GM21737 (cell line): ENCODE data around the gene OR2H1.
"Not testable (repeated sequence)": the region's sequence is repeated elsewhere in the genome, so short reads cannot be mapped to it uniquely, and the experiment has no call there.

Source experiments
- ATAC-seq: cut with Tn5 transposase; IDR thresholded peaks from one replicate; pipeline ENCODE4 v1.9.1; 2021; ENCODE audit warnings: mild to moderate bottlenecking, moderate library complexity; ENCODE audit not compliant: unreplicated experiment

The OR2H1 gene

GRCh38 chr6:29456971-29457370 is at the start of gene OR2H1, which contains the start of gene OR11A1:
Gene OR2H1, plus strand, starts transcription at chr6:29457155. Its CDS starts 4,615 bp downstream, at chr6:29461770.
Gene OR11A1, minus strand, starts transcription at chr6:29457071. Its CDS starts 29,430 bp downstream, at chr6:29427641.
- no peak for ATAC-seq

- no peak for ATAC-seq
These were observed 42.4 kb upstream of the OR2H1 start, which contains the start of gene OR12D1 for GRCh38 chr6:29414588-29414987. Gene OR12D1, plus strand, starts transcription at chr6:29414928.

GRCh38 chr6:29419516-29419915 is 37.4 kb upstream of the OR2H1 start:
- no peak for ATAC-seq

GRCh38 chr6:29424168-29424567 is 32.8 kb upstream of the OR2H1 start:
- ATAC-seq, result no peak

GRCh38 chr6:29424575-29424974 is 32.4 kb upstream of the OR2H1 start:
- no peak for ATAC-seq

- ATAC-seq, result no peak
These were observed 31.9 kb upstream of the OR2H1 start for GRCh38 chr6:29425075-29425474.

GRCh38 chr6:29426654-29427053 is 30.3 kb upstream of the OR2H1 start:
- ATAC-seq, result no peak

GRCh38 chr6:29436730-29437129 is 20.2 kb upstream of the OR2H1 start:
- not testable (repeated sequence) for ATAC-seq

GRCh38 chr6:29439006-29439405 is 17.9 kb upstream of the OR2H1 start, which contains the start of gene OR10C1:
Gene OR10C1, plus strand, starts transcription at chr6:29439306. Its CDS starts 710 bp downstream, at chr6:29440016.
- ATAC-seq, result no peak

- no peak for ATAC-seq
These were observed 14.2 kb upstream of the OR2H1 start for GRCh38 chr6:29442719-29443118.

- not testable (repeated sequence) for ATAC-seq
These were observed 12.9 kb upstream of the OR2H1 start for GRCh38 chr6:29444031-29444430.

- ATAC-seq, result no peak
These were observed 9.3 kb upstream of the OR2H1 start for GRCh38 chr6:29447670-29448069.

GRCh38 chr6:29451471-29452193 is 5.3 kb upstream of the OR2H1 start:
- no peak for ATAC-seq

- ATAC-seq, result no peak
These were observed 4.3 kb downstream of the OR2H1 start for GRCh38 chr6:29461021-29461814.

GRCh38 chr6:29462022-29462421 is 5.1 kb downstream of the OR2H1 start:
- ATAC-seq, result no peak

GRCh38 chr6:29465279-29465678 is 8.3 kb downstream of the OR2H1 start:
- no peak for ATAC-seq

GRCh38 chr6:29465801-29466200 is 8.8 kb downstream of the OR2H1 start:
- ATAC-seq, result no peak

GRCh38 chr6:29466241-29466640 is 9.3 kb downstream of the OR2H1 start:
- no peak for ATAC-seq

- no peak for ATAC-seq
These were observed 18.0 kb downstream of the OR2H1 start for GRCh38 chr6:29474996-29475395.

- ATAC-seq, result no peak
These were observed 21.0 kb downstream of the OR2H1 start for GRCh38 chr6:29477923-29478450.

GRCh38 chr6:29478740-29479139 is 21.8 kb downstream of the OR2H1 start:
- no peak for ATAC-seq

- ATAC-seq, result no peak
These were observed 22.6 kb downstream of the OR2H1 start for GRCh38 chr6:29479560-29479959.
